ENCODE data around the gene CUL3. TPM values are rescaled to one million over a fixed set of nuclear protein-coding genes. Genes with fewer than 3 reads are reported as not detected.

CUL3 gene
- total RNA-seq, 1 experiment from 2014 or later = 95.7 TPM

- Histone ChIP-seq H3K79me2 (ENCODE audit: insufficient read depth, low read length) (peaks cover 98% of the 10 kb centered on the region), H3K27me3 (ENCODE audit: insufficient read depth, low read length) (no peaks in the 10 kb centered on the region), H4K20me1 (ENCODE audit: insufficient read depth) (peaks cover under 1% of the 10 kb centered on the region; the same call in 1 of the 2 replicates), H3K9ac (ENCODE audit: low read length) (no peak overlapping the region), H3K9me2 (ENCODE audit: insufficient read depth) (no peaks in the 10 kb centered on the region), H3K27ac (ENCODE audit: low read depth, low read length) (no peak overlapping the region), H3K4me2 (ENCODE audit: low read length) (no peak overlapping the region), H3K36me3 (ENCODE audit: control insufficient read depth in 1 of 2, insufficient read depth in 2 of 2, low read length in 2 of 2) (no peaks in the 10 kb centered on the region), H3K4me3 (replicated peaks in 1 of 2; ENCODE audit: low read depth in 1 of 2, low read length in 2 of 2) (no peak overlapping the region), H2AFZ (ENCODE audit: low read depth, low read length, poor library complexity, severe bottlenecking) (no peak overlapping the region), H3K4me1 (ENCODE audit: control insufficient read depth in 1 of 2, insufficient read depth in 2 of 2, low read length in 2 of 2) (no peaks in the 10 kb centered on the region), H3K9me3 (ENCODE audit: control insufficient read depth in 1 of 2, insufficient read depth in 1 of 2, low read depth in 1 of 2, low read length in 2 of 2) (no peaks in the 10 kb centered on the region)
- intact Hi-C loops (cut with micrococcal nuclease) = no loop called here
- TF ChIP-seq SP1 (IDR thresholded peaks at IDR 0.05; ENCODE audit: low read depth) (no peak), REST (IDR thresholded peaks at IDR 0.05; ENCODE audit: low read depth) (no peak)
- DNase-seq (ENCODE audit: low read depth, low spot score) (no peak), ATAC-seq (no peak)
- ChIA-PET CTCF (no interaction called here), POLR2A (no interaction called here), RAD21 (ENCODE audit: low non-redundant PET in 1 of 2, low total read pairs in 2 of 2, uncharacterized antibody in 2 of 2, unreplicated experiment in 2 of 2) (no interaction called here)
- BruUV-seq (replicated peaks) = no TSS peak
These were observed 66.2 kb downstream of the CUL3 start for GRCh38 chr2:224518806-224519580.

GRCh38 chr2:224517963-224518362 is 67.2 kb downstream of the CUL3 start:
- no peak for ATAC-seq
- intact Hi-C loops (cut with micrococcal nuclease) = no loop called here
- no TSS peak for BruUV-seq (replicated peaks)
- no peaks in the 10 kb centered on the region for H3K9me2 ChIP-seq (ENCODE audit: insufficient read depth)
- H3K4me2 ChIP-seq (ENCODE audit: low read length) = no peak overlapping the region
- no peak overlapping the region for H3K9ac ChIP-seq (ENCODE audit: low read length)
- H3K27me3 ChIP-seq (ENCODE audit: insufficient read depth, low read length) = no peaks in the 10 kb centered on the region
- RAD21 ChIA-PET (ENCODE audit: low non-redundant PET in 1 of 2, low total read pairs in 2 of 2, uncharacterized antibody in 2 of 2, unreplicated experiment in 2 of 2) = no interaction called here
- CTCF ChIA-PET = no interaction called here
- H3K9me3 ChIP-seq (ENCODE audit: control insufficient read depth in 1 of 2, insufficient read depth in 1 of 2, low read depth in 1 of 2, low read length in 2 of 2) = no peaks in the 10 kb centered on the region
- DNase-seq (ENCODE audit: low read depth, low spot score) = no peak
- H3K36me3 ChIP-seq (ENCODE audit: control insufficient read depth in 1 of 2, insufficient read depth in 2 of 2, low read length in 2 of 2) = no peaks in the 10 kb centered on the region
- no peak overlapping the region for H3K27ac ChIP-seq (ENCODE audit: low read depth, low read length)
- H3K4me3 ChIP-seq (replicated peaks in 1 of 2; ENCODE audit: low read depth in 1 of 2, low read length in 2 of 2) = no peak overlapping the region
- peaks cover 96% of the 10 kb centered on the region for H3K79me2 ChIP-seq (ENCODE audit: insufficient read depth, low read length)
- H4K20me1 ChIP-seq (ENCODE audit: insufficient read depth) = no peaks in the 10 kb centered on the region
- POLR2A ChIA-PET = interaction anchor here (0.7 kb wide), 1 partner anchor 20 kb away, joined by 3 read pairs; no protein-coding TSS in a partner anchor
- no peaks in the 10 kb centered on the region for H3K4me1 ChIP-seq (ENCODE audit: control insufficient read depth in 1 of 2, insufficient read depth in 2 of 2, low read length in 2 of 2)
- H2AFZ ChIP-seq (ENCODE audit: low read depth, low read length, poor library complexity, severe bottlenecking) = no peak overlapping the region
- TF ChIP-seq CBX3 (IDR thresholded peaks at IDR 0.05; ENCODE audit: low read depth) (no peak), POLR2AphosphoS5 (IDR thresholded peaks at IDR 0.05; ENCODE audit: low read depth, low read length) (no peak), ZNF274 (IDR thresholded peaks at IDR 0.05; ENCODE audit: low read depth, low read length) (no peak), CEBPB (IDR thresholded peaks at IDR 0.05; ENCODE audit: low read depth) (no peak), EZH2 (IDR thresholded peaks at IDR 0.05) (no peak), ZBTB33 (IDR thresholded peaks at IDR 0.05; ENCODE audit: extremely low read depth, insufficient replicate concordance, low read length) (no peak), RAD21 (IDR thresholded peaks at IDR 0.05; ENCODE audit: low read depth) (no peak), EGR1 (IDR thresholded peaks at IDR 0.05; ENCODE audit: low read depth) (no peak), ELF1 (IDR thresholded peaks at IDR 0.05; ENCODE audit: borderline replicate concordance, low read depth) (no peak), FOSL1 (IDR thresholded peaks at IDR 0.05; ENCODE audit: low read depth) (no peak), SIN3A (IDR thresholded peaks at IDR 0.05; ENCODE audit: low read depth) (no peak)
